ENCODE results near the gene OR1M1.
A peak's percentile ranks its signal among the peaks of the same experiment; 100 is the strongest.

OR1M1 gene

DNA sequence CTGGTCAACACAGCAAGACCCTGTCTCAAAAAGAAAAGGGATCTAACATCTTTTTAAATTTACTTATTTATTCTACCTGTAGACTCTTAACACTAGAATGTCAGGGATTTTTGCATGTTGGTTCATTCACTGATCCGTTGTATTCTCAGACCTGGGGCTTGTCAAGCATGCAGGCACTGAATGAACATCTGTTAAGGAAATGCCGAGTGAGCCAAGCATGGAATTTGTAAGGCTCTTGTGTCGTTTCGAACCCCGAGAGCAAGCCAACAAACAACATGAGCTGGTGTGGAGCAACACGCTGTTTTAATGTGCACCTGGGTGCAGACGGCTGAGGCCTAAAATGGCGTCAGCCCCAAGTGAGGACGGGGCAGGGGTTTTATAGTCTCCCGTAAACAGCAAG, 10.0 kb upstream of the OR1M1 start:
- DNase-seq = no peak

DNA sequence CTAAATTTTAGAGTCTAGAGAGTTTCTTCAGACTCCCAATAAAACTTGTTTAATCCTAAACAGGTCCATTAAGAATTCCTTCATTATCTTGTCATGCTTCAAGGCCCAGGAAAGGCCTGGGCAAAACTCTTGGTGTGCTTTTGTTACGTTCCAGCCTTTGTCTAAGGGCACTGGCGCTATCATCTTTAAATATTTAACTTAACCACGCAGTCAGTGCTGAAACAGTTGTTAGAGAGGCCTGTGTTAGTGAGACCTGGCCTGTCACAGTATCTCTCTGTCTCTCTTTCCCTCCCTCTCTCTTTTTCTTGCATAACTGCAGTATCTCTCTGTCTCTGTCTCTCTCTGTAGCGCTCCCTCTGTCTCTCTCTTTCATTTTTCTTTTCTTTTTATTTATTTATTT, 8.2 kb upstream of the OR1M1 start:
- no peak for DNase-seq

DNA sequence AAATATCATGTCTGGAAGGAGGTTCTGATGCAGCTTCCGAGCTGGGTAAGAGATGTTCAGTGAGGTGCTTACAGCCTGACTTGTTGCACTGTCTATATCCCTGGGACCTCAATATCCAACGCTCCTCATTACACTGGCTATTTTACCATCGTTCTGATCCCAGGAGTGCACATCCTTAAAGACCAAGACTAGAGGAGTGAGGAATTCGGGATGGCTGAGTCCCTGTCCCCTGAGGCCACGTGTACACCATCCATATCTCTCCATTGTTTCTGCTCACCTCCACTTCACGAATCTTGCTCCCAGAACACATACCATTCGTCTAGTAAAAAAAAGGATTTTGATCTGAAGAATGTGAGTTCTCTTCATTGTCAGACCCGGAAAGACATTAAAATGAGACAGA, 20.5 kb downstream of the OR1M1 start, which contains the start of gene OR7G2:
Gene OR7G2, minus strand, starts transcription at position 101 of the 400 bp plus-strand sequence. CDS start 4,232 bp downstream, outside the sequence.
- no peak for DNase-seq

DNA sequence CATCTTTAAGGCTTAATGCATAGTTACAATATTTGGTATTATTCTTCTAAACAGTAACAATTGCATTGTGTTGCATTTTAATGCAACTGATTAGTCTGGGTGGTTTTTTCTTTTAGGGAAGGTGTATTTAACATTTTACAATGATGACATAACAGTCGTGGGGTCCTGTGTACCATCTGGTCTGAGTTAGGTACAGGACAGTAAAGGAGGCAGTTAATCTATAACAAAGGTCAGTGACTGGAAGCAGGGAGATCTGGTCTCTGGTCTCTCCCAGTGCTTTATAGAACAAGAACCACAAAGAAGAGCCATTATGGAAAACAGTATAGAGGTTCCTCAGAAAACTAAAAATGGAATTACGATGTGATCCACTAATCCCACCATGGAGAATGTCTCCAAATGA, 23.1 kb downstream of the OR1M1 start:
- no peak for DNase-seq

DNA sequence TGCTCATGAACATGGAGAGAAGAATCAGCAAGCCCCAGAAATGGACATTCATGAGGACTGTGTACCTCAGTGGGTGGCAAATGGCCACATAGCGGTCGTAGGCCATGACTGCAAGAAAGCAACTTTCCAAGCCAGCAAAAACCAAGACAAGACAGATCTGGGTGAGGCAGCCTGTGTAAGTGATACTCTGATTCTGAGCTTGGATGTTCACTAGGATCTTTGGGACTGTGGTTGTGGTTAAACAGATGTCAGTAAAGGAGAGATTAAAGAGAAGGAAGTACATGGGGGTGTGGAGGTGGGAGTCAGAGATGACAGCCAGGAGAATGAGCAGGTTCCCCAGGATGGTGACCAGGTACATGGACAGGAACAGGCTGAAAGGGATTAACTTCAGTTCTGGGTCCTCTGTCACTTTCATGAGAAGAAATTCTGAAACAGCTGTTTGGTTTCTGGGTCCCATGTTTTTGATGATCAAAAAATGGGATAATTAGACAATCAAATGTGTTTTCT, 28.5 kb downstream of the OR1M1 start, which contains the start of gene OR7G1:
Gene OR7G1, minus strand, starts transcription at position 457 of the 507 bp plus-strand sequence. Its CDS starts 0 bp downstream, at position 457.
- no peak for DNase-seq

DNA sequence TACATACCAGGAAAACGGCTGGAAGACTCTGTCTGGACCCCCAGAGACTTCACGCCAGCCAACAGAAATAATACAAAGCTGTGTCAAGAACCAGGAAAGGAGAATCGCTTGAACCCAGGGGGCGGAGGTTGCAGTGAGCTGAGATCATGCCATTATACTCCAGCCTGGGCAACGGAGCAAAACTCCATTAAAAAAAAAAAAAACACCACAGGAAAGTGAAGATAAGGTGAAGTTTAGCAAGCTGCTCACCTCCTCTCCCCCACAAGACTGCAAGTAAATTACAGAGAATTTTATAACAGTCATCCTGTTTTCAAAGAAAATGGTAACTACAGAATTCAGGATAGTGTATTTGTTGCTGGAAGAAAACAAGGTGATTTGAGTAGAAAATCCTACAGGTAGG, 29.7 kb downstream of the OR1M1 start:
- DNase-seq = no peak

DNA sequence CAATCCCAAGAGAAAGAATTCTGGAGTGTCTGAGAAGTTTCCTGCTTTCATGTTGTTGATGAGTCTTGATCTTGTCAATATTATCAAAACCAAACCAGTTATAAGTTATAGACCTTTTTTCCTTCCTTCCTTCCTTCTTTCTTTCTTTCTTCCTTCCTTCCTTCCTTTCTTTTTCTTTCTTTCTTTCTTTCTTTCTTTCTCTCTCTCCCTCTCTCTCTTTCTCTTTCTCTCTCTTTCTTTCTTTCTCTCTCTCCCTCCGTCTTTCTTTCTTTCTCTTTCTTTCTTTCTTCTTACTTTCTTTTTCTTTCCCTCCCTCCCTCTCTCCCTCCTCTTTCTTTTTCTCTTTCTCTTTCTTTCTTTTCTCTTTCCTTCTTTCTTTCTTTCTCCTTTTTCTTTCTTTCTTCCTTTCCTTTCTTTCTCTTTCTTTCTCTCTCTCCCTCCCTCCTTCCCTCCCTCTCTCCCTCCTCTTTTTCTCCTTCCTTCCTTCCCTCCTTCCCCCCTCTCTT, 40.1 kb downstream of the OR1M1 start, which contains the start of gene OR7G3:
Gene OR7G3, minus strand, starts transcription at position 51 of the 506 bp plus-strand sequence. Its CDS starts 0 bp downstream, at position 51.
- no peak for DNase-seq

DNA sequence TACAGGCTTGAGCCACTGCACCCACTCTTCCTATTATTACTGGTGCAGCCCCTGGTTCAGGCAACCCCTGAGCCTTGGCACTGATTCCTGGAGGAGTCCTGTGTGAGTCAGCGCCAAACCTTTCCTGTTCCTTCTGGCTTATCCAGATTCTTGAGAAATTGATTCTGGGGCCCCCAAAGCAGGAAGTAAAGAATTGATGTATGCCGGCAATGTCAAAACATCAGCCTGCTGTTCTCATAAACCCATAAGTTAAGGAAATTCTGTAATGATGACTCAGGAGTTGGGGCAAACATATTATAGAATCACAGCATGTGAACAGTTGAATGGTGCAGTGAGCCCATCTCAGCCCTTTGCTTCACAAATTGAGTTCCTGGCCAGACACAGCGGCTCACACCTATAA, 41.3 kb downstream of the OR1M1 start:
- no peak for DNase-seq

DNA sequence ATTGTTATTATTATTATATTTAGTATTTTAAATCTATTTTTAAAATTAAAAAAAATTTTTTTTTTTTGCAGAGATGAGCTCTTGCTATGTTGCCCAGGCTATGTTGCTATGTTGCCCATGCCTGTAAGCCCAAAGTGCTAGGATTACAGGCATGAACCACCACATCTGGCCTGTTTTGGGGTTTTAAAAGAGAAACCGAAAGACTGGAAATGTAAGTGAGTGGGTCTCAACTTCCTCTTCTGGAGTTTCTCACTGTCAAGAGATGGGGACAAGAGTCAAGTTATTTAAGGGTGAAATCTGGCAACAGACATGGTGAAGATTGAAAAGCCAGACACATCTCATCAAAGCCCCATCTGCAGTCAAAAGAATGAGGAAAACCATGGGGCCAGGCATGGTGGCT, 44.1 kb downstream of the OR1M1 start:
- no peak for DNase-seq

DNA sequence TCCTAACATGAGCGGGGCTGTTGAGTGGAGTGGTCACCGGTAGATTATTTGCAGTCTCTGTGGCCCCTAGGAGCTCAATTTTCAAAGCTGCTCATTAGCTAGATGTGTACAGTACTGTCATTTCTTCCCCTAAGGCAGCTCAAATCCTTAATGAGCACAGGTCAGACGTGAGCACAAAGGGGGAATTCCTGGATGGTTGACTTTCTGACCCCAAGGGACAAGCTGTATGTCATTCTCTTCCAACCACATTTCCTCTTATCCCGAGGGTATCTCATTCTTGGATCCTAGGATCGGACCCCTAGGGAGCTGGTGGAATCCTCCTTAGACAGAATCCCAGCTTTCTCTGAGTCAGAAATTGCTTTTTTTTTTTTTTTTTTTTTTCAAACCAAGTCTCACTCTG, 45.6 kb downstream of the OR1M1 start:
- DNase-seq = no peak

DNA sequence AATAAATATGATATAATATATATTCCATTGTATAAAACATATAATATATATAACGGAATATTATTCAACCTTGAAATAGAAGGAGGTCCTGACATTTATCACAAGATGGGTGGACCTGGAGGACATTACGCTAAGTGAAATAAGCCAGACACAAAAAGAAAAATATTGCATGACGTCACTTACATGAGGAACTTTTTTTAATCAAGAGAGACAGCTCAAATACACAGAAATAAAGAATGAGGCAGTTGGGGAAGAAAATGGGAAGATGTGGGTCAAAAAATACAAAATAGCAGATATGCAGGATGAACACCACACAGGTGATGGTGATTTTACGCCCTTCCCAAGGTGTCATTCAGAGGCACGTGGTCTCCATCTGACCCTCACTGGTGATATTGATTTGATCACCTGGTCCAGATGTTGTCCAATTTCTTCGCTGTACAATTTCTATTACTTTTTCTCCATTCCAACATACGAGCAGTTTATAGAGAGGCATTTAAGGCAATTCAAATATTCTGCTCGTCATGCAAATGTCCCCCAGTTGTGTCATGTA, 52.8 kb downstream of the OR1M1 start:
- DNase-seq = no peak

DNA sequence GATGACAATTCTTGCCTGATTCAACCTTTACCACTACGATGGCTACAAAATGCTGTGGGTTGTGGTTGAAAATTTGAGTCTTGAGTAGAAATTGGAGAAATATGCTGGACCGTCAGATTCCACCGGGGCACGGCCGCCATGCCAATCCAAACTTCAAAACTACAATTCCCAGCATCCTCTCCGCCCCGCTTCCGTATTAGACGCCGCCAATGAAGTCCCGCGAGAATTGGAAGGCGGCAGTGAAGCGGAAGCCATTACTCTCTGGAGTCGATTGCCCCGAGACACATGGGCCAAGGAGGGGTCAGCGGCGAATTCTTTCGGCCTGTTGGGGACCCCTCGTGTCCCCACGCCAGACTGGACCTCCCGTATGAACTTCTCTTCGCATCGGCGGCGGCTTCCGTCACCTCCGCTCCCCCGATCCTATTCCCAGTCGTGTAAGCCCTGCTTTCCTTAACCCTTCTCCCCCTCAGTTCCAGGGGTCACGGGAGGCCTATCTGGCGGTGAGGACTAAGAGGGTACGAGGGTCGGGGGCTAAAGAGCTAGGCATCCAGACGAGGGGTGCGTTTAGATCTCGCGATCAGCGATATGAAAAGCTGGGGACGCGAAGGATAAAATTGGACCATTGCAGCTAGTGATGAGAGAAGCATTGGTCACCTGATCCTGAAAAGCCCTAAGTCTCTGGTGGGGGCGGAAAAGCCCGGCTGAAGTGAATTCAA, 53.5 kb downstream of the OR1M1 start, which contains the start of gene ZNF317:
Gene ZNF317, plus strand, starts transcription at position 239 of the 716 bp plus-strand sequence. CDS start 15,620 bp downstream, outside the sequence.
- peak; percentile 84 for DNase-seq

DNA sequence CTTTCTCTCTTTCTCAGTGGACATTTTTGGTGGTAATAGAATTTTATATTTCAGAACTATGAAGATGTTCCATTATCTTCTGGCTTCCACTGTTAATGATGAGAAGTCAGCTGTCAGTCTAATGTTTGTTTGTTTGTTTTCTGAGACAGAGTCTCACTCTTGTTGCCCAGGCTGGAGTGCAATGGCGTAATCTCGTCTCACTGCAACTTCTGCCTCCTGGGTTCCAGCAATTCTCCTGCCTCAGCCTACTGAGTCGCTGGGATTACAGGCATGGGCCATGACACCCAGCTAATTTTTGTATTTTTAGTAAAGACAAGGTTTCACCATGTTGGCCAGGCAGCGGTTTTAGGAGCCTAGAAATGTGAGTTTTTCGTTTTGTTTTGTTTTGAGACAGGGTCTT, 58.1 kb downstream of the OR1M1 start:
- no peak for DNase-seq
